AG04450 (cell line): ENCODE data around the gene FOXO6. TPM values are rescaled to one million over a fixed set of nuclear protein-coding genes. Genes with fewer than 3 reads are reported as not detected.

Source experiments
- CTCF ChIA-PET: fragments of 300-600, 350-600 bp; formaldehyde crosslinking; extraction: SDS; loops from one replicate; lab custom pipeline; 2022; ENCODE audit warnings: antibody characterized with exemption, inconsistent platforms; lab: Charles Lee
- POLR2A ChIA-PET: fragments of 350-600 bp; formaldehyde crosslinking; extraction: SDS; loops from one replicate; lab custom pipeline; 2021; ENCODE audit warnings: antibody characterized with exemption, inconsistent platforms; lab: Yijun Ruan, JAX
- DNase-seq: peaks from one replicate; pipeline ENCODE4 v3.0.0-alpha.2; 2011; ENCODE audit warnings: low read depth, low spot score
- H3K27ac ChIP-seq: one replicate; pipeline ENCODE4 v1.5.1; 2012; ENCODE audit warnings: low read depth, low read length, control low read depth
- H3K27me3 ChIP-seq: one replicate; pipeline ENCODE4 v1.6.0; 2012; ENCODE audit warnings: low read length; ENCODE audit not compliant: control insufficient read depth, insufficient read depth
- H3K4me3 ChIP-seq: 2 replicates; pipeline ENCODE4 v1.5.1; 2011; ENCODE audit warnings: mild to moderate bottlenecking, low read depth, low read length, control low read depth
- H3K9me3 ChIP-seq: 2 replicates; pipeline ENCODE4 v1.5.1; 2012; ENCODE audit warnings: low read length; ENCODE audit not compliant: control insufficient read depth, insufficient read depth
- polyA plus RNA-seq: library from polyadenylated mRNA; depleted of rRNA; stranded (reverse); fragments of >200 nt; gene quantifications from 2 replicates; pipeline ENCODE4 v1.2.3, GENCODE V29; 2011
- TF ChIP-seq, protein P1 (sequence below): IDR thresholded peaks from 2 replicates; pipeline ENCODE4 v1.5.1; 2011; ENCODE audit warnings: low read depth, low read length, control low read depth, inconsistent platforms

FOXO6 gene
- polyA plus RNA-seq, 1 experiment, result not detected

GRCh38 chr1:41412748-41413147 is 51.5 kb downstream of the FOXO6 start:
- Histone ChIP-seq H3K27ac (no peak overlapping the region), H3K9me3 (peaks cover 9% of the 10 kb centered on the region), H3K27me3 (peaks cover 53% of the 10 kb centered on the region), H3K4me3 (no peak overlapping the region)
- POLR2A ChIA-PET, result no interaction called here
- TF ChIP-seq, protein P1, sequence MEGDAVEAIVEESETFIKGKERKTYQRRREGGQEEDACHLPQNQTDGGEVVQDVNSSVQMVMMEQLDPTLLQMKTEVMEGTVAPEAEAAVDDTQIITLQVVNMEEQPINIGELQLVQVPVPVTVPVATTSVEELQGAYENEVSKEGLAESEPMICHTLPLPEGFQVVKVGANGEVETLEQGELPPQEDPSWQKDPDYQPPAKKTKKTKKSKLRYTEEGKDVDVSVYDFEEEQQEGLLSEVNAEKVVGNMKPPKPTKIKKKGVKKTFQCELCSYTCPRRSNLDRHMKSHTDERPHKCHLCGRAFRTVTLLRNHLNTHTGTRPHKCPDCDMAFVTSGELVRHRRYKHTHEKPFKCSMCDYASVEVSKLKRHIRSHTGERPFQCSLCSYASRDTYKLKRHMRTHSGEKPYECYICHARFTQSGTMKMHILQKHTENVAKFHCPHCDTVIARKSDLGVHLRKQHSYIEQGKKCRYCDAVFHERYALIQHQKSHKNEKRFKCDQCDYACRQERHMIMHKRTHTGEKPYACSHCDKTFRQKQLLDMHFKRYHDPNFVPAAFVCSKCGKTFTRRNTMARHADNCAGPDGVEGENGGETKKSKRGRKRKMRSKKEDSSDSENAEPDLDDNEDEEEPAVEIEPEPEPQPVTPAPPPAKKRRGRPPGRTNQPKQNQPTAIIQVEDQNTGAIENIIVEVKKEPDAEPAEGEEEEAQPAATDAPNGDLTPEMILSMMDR, result no peak
- DNase-seq, result no peak
- CTCF ChIA-PET, result no interaction called here

- DNase-seq, result no peak
- H3K27me3 ChIP-seq, result peaks cover 42% of the 10 kb centered on the region
- no peak overlapping the region for H3K27ac ChIP-seq
- ChIA-PET CTCF (interaction anchor here (1.0 kb wide), 1 partner anchor 133 kb away, joined by 3 read pairs; no protein-coding TSS in a partner anchor), POLR2A (no interaction called here)
- H3K4me3 ChIP-seq, result no peak overlapping the region
- TF ChIP-seq, protein P1, result no peak
- H3K9me3 ChIP-seq, result peaks cover 9% of the 10 kb centered on the region
Measured at GRCh38 chr1:41413748-41414281, 52.6 kb downstream of the FOXO6 start.

DNA sequence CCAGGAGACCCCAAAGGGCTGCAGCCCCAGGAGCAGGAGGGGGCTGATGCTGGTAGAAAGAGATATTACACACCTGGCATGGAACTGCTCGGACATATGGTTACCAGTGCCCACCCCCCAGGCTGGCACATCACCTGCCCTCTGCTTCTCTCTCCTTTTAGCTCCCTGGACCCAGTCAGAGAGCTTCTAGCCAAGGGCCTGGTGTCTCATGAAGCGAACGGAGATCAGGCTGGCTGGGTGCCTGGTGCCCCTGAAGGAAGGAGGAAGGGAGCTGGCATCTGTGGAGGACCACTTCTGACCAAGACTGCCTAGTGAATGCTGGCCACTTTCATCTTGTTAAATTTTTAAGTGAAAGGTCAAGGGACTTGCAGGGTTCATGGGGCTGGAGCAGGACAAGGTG is 53.1 kb downstream of the FOXO6 start:
- Histone ChIP-seq H3K4me3 (no peak overlapping the region), H3K27me3 (peaks cover 39% of the 10 kb centered on the region), H3K27ac (no peak overlapping the region), H3K9me3 (peaks cover 9% of the 10 kb centered on the region)
- ChIA-PET POLR2A (no interaction called here), CTCF (interaction anchor here (1.0 to 1.5 kb wide), 2 partner anchors 19 to 133 kb away, joined by 3 read pairs; no protein-coding TSS in a partner anchor)
- TF ChIP-seq, protein P1, result no peak
- DNase-seq, result no peak

GRCh38 chr1:41414716-41415306 is 53.6 kb downstream of the FOXO6 start:
- TF ChIP-seq, protein P1, result no peak
- no peak for DNase-seq
- peaks cover 9% of the 10 kb centered on the region for H3K9me3 ChIP-seq
- H3K27ac ChIP-seq, result no peak overlapping the region
- ChIA-PET POLR2A (no interaction called here), CTCF (interaction anchor here (1.0 to 2.3 kb wide), 3 partner anchors 18 to 134 kb away, joined by 3 to 22 read pairs (median 3); no protein-coding TSS in a partner anchor)
- H3K27me3 ChIP-seq, result peaks cover 34% of the 10 kb centered on the region
- H3K4me3 ChIP-seq, result no peak overlapping the region

DNA sequence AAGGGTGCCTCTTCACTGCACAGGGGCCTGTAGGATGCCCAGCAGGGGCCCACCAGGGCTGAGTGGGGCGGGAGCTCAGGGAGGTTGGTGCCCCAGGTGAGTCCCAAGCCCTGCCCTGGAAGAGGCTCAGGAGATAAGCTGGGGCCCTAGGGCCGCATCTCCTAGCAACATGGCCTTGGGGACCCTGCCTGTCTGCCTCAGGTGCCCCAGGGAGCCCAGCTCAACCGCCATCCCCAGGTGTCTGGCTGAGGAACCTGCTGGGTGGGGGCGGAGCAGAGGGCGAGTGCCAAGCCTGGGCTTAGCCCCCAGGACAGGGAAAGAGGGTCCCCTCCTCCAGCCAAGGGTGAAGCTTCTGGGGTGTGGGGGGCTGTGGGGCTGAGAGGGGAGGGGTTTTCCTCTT is 54.8 kb downstream of the FOXO6 start:
- POLR2A ChIA-PET, result no interaction called here
- H3K9me3 ChIP-seq, result peaks cover 7% of the 10 kb centered on the region

More for the DNA sequence above, 54.8 kb downstream of the FOXO6 start:
- TF ChIP-seq, protein P1, result no peak
- peaks cover 26% of the 10 kb centered on the region for H3K27me3 ChIP-seq
- CTCF ChIA-PET, result interaction anchor here (0.6 to 3.1 kb wide), 5 partner anchors 84 to 821 kb away, joined by 4 to 22 read pairs (median 6); no protein-coding TSS in a partner anchor
- no peak for DNase-seq
- H3K27ac ChIP-seq, result no peak overlapping the region
- H3K4me3 ChIP-seq, result no peak overlapping the region
